ENCODE data around the gene COL9A3.

Gene COL9A3

DNA sequence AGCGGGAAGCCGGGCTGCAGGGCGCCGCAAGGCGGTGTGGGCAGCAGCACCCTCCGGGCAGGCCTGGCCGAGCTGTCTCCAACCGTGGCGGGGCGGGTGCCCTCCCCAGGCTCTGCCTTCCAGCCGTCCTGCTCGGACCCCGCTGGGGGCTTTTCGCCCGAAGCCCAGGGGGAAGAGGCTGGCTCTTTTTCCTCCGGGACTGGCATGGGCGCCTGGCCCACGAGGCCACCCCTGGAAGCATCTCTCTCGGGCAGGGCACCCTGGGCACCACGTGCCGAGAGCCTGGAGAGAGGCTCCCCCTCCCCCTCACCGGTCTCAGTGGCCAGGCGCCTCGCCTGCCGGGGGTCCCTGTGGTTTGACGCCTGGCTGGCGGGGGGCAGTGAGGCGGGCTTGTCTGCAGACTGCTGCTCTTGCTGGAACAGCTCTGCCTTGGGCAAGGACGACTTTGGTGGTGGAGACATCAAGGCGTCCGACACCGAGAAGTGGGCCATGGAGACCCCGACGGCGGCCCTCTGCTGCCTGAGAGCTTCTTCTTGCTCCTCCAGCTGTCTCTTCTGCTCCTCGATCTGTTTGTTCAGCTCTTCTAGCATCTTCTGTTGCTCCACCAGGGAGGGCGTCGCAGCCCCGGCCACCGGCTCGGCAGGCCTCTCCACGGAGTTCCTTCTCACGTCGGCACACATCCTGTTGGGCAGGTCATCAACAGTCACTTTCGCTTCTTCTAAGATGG lies 64.2 kb downstream of the COL9A3 start:
- DNase-seq (ENCODE audit: low read depth) = no peak

DNA sequence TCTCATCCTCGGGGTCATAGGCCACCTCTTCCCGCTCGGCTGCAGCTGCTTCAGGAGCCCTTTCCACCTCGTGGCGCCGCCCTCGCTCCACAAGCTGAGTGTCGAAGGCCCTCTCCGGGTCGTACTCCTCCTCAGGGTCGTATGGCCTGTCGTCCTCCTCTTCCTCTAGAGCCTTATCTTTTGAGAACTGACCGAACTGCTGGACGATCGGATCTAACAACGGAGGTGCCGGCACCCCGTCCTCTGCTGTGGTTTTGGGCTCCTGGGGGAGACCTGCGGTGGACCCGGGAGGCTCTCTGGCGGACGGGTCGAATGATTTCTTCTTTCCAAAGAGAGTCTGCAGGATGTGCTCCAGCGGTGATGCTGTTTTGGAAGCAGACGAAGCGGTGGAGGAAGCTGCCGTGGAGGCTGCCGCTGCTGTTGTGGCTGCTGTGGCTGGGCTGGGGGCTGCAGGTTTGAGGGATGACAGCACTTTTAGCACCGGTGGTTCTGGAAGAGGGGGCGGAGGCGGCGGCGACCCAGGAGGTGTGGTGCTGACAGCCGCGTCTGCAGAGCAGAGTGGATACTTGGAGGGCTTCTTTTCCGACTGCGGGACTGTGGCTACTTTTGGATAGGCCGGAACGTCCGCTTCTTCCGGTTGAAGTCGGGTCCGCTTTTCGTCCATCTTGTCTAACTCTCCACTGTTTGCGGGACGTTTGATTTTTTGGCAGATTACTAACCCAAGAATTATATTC lies 65.0 kb downstream of the COL9A3 start:
- DNase-seq (ENCODE audit: low read depth) = no peak

DNA sequence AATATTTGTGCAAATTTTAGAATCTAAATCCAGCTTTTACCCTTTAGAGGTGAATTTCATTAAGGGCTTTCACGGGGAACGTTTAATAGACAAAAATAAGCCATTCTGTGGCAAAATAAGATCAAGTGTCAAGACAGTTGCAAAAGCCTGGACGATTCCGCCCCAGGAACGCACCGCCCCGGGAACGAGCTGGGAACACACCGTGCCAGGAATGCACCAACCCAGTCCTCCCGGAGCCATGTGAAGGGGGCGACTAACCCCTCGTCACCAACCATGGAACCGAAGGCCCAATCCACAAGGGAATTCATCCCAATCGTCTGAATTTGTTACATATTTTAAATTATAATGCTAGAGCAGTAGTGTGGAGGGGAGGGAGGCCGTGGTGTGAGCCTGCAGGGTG lies 65.6 kb downstream of the COL9A3 start:
- no peak for DNase-seq (ENCODE audit: low read depth)

DNA sequence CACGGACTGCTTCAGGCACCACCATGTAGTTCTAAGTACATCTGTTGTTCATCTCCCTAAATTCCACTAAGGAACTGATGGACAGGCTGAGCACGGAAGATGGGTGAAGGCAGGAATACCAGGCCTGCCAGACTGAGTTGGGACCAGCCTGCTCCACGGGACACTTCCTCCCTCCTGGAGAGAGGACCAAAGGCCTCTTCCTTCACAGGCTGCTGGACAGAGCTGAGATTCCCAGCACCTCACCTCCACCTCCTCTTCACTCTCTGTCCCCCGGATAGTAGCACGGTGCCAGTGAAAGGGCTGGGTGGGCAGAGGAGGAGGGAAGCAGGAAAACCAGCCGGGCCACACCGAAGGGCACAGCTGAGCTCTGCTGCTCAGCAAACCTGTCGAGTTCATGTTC lies 67.7 kb downstream of the COL9A3 start:
- DNase-seq (ENCODE audit: low read depth) = no peak

DNA sequence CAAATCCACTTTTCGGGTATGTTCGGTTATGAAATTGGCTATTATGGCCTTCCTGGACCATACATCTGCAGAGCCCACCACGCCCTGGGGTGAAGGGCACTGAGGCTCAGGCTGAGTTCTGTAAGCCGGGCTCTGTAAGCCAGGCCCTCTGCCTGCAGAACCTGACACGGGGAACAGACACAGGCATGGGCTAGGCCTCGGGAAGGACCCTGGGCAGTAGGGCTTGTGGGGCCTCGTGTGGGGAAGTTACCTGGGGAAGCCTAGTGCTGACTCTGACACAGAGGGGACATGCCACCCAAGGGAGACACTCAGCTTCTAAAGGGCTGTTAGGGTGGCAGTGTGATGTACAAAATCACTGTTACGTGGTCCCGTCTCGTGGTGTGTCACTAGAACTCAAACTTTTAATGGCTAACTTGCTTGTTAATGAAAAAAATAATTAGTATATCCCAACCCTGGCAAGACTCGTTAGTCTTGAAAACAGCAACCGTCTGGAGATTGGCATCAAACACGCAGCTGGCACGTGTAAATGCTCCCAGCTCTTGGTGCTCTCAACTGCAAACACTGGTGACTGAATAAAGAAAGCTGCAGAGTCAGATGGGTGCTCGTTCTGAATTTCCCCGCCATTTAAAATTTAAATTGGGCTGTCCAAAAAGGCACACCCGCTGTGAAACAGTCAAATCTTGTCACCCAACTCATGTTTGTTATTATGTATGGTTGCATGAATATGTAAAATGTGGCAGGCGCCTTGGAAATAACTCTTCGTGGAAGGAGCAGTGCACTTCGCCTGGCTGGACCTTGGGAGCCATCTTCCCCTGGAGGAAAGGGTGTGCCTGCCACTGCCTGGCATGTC lies 68.4 kb downstream of the COL9A3 start:
- DNase-seq (ENCODE audit: low read depth) = no peak

DNA sequence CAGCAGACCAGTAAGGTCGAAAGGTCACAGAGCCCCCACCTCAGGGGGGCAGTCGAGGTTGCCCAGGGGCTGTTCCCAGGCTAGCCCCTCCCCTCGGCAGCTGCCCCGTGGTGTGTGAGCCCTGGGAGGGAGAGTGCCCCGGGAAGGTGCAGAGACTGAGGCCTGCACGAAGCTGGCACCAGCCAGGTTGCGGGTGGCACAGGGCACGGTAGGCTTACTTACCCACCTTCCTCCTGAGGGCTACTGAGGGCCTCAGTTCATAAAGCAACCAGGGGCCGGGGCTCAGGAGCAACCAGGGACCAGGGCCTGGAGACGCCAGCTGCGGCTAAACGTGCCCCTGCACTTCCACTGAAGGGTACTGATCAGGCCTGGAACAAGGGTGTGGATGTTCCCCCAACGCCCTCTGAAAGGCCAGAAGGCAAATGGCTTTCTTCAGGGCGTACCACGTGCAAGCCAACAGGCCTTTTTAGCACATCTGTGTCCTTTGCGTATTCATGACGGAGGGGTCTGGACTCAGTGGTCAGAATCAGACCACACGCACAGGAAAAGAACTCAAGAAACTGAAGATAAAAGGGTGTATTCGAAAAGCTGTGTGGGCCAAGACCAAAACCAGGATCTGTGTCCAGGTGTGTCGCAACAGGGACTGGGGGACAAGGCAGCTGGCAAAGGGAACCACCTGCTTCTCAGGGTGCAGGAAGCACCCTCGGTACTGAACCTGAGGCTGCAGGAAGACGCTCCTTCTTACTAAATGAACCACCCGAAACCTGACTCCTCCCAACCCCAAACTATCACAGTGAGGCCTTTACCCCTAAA lies 69.3 kb downstream of the COL9A3 start:
- no peak for DNase-seq (ENCODE audit: low read depth)

DNA sequence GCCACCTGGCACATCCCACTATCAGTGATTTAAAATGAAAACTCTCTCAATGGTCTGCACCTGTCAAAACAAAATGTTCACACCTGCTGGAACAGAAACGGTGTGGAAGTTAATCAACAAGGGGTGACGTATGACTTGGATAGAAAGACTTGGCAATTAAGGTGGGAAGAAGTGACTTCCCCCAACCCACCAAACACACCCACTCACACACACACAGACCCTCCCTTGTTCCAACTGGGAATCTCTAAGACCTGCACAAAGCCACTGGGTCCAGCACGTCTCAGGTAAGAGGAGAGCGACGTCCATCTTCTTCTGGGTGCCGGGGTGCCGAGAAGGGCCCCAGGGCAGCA lies 69.8 kb downstream of the COL9A3 start:
- no peak for DNase-seq (ENCODE audit: low read depth)

DNA sequence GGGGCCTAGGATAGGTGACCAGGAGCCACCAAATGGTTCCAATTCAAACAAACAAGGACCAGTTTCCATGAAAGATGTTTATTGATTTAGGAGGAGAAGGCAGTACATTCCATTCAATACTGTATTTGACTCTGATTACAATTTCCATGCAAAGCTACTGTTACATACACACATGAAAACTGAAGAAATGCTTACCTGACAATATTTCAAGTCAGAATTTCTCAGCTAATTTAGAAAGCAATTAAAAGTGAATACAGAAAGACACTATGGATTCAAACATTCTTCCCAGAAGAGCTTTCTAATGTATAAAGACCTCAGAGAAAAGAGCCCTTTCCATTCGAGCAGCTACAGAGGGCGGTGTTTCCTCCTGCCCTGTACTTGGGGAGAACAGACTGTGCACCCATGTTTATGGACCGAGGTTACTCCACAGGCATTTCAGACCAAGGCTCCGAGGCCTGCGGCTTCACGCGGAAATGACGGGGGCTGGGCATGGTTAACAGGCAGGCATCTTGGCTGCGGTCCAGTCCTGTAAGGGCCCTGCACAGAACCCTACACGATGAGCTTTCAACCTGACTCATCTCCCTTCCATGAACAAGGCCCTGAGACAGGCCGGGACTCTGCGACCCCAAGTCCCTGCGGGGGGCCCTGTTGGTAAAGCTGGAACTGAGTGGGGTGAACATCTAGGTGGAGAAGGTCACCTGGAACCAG lies 70.5 kb downstream of the COL9A3 start:
- peak; percentile 20 for DNase-seq (ENCODE audit: low read depth)

DNA sequence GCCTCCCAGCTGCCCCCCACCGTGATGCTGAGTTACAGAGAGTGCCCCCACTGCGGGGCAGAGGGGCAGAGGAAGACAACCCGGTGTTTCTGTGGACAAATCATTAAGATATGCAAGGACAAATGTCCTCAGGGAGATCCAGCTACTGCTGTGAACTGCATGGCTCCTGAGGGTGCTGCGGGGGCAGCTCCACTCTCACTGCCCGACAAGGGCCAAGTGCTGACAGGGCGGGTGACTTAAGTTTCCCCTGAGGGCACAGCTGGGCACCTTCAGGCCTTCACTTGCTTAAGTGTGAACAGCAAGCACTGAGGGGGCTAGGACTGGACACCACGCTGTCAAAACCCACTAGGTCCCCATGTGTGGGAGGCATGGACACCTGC lies 71.0 kb downstream of the COL9A3 start:
- DNase-seq (ENCODE audit: low read depth) = no peak

DNA sequence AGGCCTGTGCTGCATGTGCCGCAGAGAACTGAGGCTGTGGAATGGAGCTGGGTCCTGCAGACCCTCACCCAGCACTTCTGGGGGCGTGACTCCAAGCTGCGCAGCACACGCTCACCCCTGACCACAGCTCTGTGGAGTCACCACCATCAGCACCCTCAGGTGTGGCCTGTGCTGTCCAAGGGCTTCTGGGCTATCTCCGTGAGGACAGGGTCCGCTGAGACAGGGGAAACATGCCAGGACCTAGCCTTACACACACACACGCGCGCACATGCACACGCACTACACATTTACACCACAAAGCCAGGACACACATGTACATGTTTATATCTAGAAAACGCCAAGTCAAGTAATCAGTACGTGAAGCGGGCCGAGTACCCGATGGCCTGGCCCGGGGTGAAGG lies 71.6 kb downstream of the COL9A3 start:
- no peak for DNase-seq (ENCODE audit: low read depth)

DNA sequence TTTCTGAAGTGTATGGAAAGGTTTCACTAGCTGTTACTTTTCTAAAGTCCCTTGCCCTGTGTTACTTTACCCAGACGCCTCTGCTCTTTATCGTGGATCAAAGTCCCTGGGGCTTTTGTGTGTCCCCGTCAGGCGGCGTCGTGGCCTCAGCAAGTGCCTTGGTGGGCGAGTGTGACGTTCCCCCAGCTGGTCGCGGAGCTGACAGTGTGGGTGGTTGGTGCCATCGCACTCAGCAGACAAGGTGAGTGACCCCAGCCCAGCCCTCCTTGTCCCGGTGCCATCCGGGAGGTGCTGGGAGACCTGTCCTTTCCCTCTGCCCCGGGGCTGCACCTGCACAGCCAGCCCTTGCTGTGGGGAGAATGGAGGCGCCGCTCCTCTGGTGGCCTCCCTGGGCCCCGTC lies 72.1 kb downstream of the COL9A3 start:
- DNase-seq (ENCODE audit: low read depth) = no peak

DNA sequence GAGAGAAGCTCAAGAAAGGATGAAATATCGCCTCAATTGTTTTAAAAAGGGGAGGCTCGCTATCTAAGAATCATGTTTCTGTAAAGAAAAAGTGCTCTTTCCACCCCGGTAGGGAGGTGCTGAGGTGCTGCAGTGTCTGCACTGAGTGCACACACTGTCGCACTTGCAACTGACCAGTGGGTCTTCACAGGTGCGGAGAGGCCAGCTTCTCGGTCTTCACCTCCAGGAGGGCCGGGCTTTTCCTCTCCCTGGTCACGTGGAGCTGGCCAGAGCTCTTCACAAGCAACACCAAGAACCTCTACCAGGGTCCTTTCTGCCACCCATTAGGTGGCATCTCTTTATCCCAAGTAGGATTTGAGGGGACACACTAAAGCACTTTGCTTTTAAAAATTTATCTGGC lies 72.6 kb downstream of the COL9A3 start:
- DNase-seq (ENCODE audit: low read depth) = no peak

DNA sequence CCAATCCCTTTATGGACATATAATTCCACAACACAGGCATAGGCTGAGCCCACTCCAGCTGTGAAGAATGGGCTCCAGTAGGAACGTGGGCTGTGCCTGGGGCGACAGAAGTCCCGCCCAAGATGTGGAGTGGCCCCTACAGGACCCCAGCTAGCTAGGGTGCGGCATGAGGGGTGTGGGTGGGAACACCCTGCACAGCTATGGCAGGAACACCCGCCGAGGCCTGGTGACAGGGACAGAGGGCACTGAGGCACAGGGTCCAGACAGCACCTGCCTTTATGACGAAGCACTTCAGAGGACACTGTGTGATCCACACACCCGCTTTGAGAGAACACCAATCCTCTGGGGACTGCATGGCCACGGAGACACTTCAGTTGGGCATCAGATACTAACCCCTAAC lies 73.0 kb downstream of the COL9A3 start:
- no peak for DNase-seq (ENCODE audit: low read depth)

DNA sequence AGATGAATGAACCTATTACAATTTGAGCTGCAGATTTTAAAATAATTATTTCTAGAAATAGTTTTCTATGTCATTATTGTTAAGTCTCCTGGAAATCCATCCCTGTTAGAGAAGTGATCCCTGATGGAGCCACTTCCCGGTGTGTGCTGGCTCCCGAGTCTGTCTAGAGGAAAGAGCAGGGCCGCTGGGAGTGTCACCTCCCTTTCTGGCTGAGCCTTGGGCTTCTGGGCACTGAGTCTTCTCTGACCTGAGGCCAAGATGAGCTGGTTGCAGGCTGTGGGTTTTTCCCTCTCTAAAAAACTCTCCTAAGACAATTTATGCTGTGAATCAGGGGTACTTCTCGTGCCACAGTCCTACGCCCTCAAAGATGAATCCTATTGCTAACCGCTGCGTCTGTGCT lies 73.6 kb downstream of the COL9A3 start:
- no peak for DNase-seq (ENCODE audit: low read depth)

All from activated T-cell treated with anti-CD3 and anti-CD28 coated beads for 24 hours (primary cell).